Liver (tissue), 3 donors: ENCODE measurements around the gene ZNF534.

Source experiments
- CTCF ChIP-seq: fragments of 150-350 bp; IDR thresholded peaks from 2 replicates; pipeline ENCODE4 v1.5.1; 2017; ENCODE audit warnings: improper control_type of control experiment, low read depth, low read length; ENCODE audit not compliant: missing input control
- GABPA ChIP-seq, 2 donors: IDR thresholded peaks in 1 of 2; conservative IDR thresholded peaks in 1 of 2; 2 replicates each; pipeline ENCODE4 v1.6.1; 2016; ENCODE audit warnings: antibody characterized with exemption in 2 of 2, mild to moderate bottlenecking in 1 of 2, moderate library complexity in 1 of 2
- JUND ChIP-seq, 2 donors: IDR thresholded peaks; 2 replicates each; pipeline ENCODE4 v1.6.1; 2016; ENCODE audit warnings: antibody characterized with exemption in 2 of 2
- MAX ChIP-seq: IDR thresholded peaks from 2 replicates; pipeline ENCODE4 v1.6.1; 2016; ENCODE audit warnings: antibody characterized with exemption
- REST ChIP-seq: IDR thresholded peaks from 2 replicates; pipeline ENCODE4 v1.6.1; 2016; ENCODE audit warnings: antibody characterized with exemption, mild to moderate bottlenecking
- RXRA ChIP-seq, 2 donors: IDR thresholded peaks; 2 replicates each; pipeline ENCODE4 v1.6.1; 2017 to 2018; ENCODE audit warnings: antibody characterized with exemption in 2 of 2, mild to moderate bottlenecking in 1 of 2
- YY1 ChIP-seq: IDR thresholded peaks from 2 replicates; pipeline ENCODE4 v1.6.1; 2016; ENCODE audit warnings: antibody characterized with exemption, mild to moderate bottlenecking
- donor health status: healthy.
- donor health status: healthy.

- TF ChIP-seq CTCF (no peak), YY1 (no peak), JUND (IDR thresholded peaks at IDR 0.05) (no peak), MAX (no peak), REST (no peak), GABPA (IDR thresholded peaks at IDR 0.05 in 1 of 2, conservative IDR thresholded peaks at IDR 0.05 in 1 of 2) (no peak), RXRA (IDR thresholded peaks at IDR 0.05) (no peak)
Measured at GRCh38 chr19:52494518-52494917, 65.6 kb downstream of the ZNF534 start.
